ENCODE measurements around the gene TREX2. TPM values are rescaled to one million over a fixed set of nuclear protein-coding genes. Genes with fewer than 3 reads are reported as not detected.

Gene TREX2
- total RNA-seq: 1 to 10 TPM in 2 of 4 donors, under 1 TPM in 1, not detected in 1; 0.16 to 3.6 (median 2.4) TPM
- polyA plus RNA-seq: under 1 TPM in 1 of 3 donors, not detected in 2; 0.87 TPM

- intact Hi-C loops (cut with DNase I): no loop called here
- DNase-seq: peak; percentile 55
- Histone ChIP-seq H3K36me3 (no peaks in the 10 kb centered on the region), H3K27me3 (no peaks in the 10 kb centered on the region), H3K4me3 (no peak within 1 kb of the TSS), H3K27ac (no peak within 1 kb of the TSS), H3K9me3 (no peaks in the 10 kb centered on the region), H3K4me1 (no peaks in the 10 kb centered on the region)
- 65 to 80% methylated on average over 30 of the region's 30 CpGs for WGBS, 2 donors
- TF ChIP-seq CTCF (IDR thresholded peaks at IDR 0.05) (no peak), POLR2A (IDR thresholded peaks at IDR 0.05) (no peak), EP300 (IDR thresholded peaks at IDR 0.05) (no peak), POLR2AphosphoS5 (IDR thresholded peaks at IDR 0.05) (no peak)
These were observed at the start of gene TREX2 for GRCh38 chrX:153445856-153446635. Gene TREX2, minus strand, starts transcription at chrX:153446056. Its CDS starts 626 bp downstream, at chrX:153445430.

GRCh38 chrX:153495362-153495751, 49.5 kb upstream of the TREX2 start:
- Histone ChIP-seq H3K4me3 (peak overlapping the region in 3 of 4 donors; percentile 20 to 41 (median 23)), H3K4me1 (no peaks in the 10 kb centered on the region), H3K9me3 (no peaks in the 10 kb centered on the region), H3K27ac (peak overlapping the region; percentile 17 to 42 (median 30)), H3K36me3 (no peaks in the 10 kb centered on the region), H3K27me3 (peaks cover 0 to 7% (median 0%) of the 10 kb centered on the region in 3 donors)
- intact Hi-C loops (cut with DNase I): no loop called here
- DNase-seq: no peak
- 33 to 34% methylated on average over 17 of the region's 17 CpGs for WGBS, 2 donors
- TF ChIP-seq POLR2AphosphoS5 (IDR thresholded peaks at IDR 0.05) (no peak), POLR2A (IDR thresholded peaks at IDR 0.05) (no peak), CTCF (IDR thresholded peaks at IDR 0.05) (peak in 1 of 4 experiments; percentile 17), EP300 (IDR thresholded peaks at IDR 0.05) (no peak)

- intact Hi-C loops (cut with DNase I): no loop called here
- no peak for DNase-seq
- TF ChIP-seq CTCF (IDR thresholded peaks at IDR 0.05) (peak in 1 of 4 experiments; percentile 27), EP300 (IDR thresholded peaks at IDR 0.05) (no peak)
- Histone ChIP-seq H3K9me3 (no peaks in the 10 kb centered on the region), H3K4me1 (no peaks in the 10 kb centered on the region), H3K27me3 (peaks cover 0 to 7% (median 0%) of the 10 kb centered on the region in 3 donors), H3K4me3 (peak within 1 kb of the TSS in 3 of 4 donors; percentile 20 to 41 (median 23)), H3K36me3 (no peaks in the 10 kb centered on the region), H3K27ac (peak within 1 kb of the TSS; percentile 17 to 49 (median 30))
- 14 to 17% methylated on average over 33 to 39 of the region's 41 CpGs for WGBS, 2 donors
These were observed 48.9 kb upstream of the TREX2 start, which contains the start of gene BGN for GRCh38 chrX:153494541-153495361. Gene BGN, plus strand, starts transcription at chrX:153494980. Its CDS starts 9,652 bp downstream, at chrX:153504632.

GRCh38 chrX:153494061-153494460, 48.2 kb upstream of the TREX2 start:
- WGBS, 2 donors: 83 to 85% methylated on average over 12 of the region's 12 CpGs

More at GRCh38 chrX:153494061-153494460, 48.2 kb upstream of the TREX2 start:
- H3K36me3 ChIP-seq: no peaks in the 10 kb centered on the region
- DNase-seq: no peak
- peaks cover 0 to 7% (median 0%) of the 10 kb centered on the region in 3 donors for H3K27me3 ChIP-seq
- no peak overlapping the region for H3K4me3 ChIP-seq
- no peaks in the 10 kb centered on the region for H3K9me3 ChIP-seq
- H3K27ac ChIP-seq: peak overlapping the region in 2 of 4 donors; percentile 29 to 49
- TF ChIP-seq POLR2AphosphoS5 (IDR thresholded peaks at IDR 0.05): no peak
- no peak for TF ChIP-seq POLR2A (IDR thresholded peaks at IDR 0.05)
- no peak for TF ChIP-seq EP300 (IDR thresholded peaks at IDR 0.05)
- TF ChIP-seq CTCF (IDR thresholded peaks at IDR 0.05): no peak
- no peaks in the 10 kb centered on the region for H3K4me1 ChIP-seq
- intact Hi-C loops (cut with DNase I): no loop called here
